Esophagus muscularis mucosa (tissue), 4 donors: ENCODE measurements around the gene PHF23.

Experiments
- CTCF ChIP-seq, 3 experiments: fragments of 200-600 bp in 2 of 3; fragments of 450-650 bp in 1 of 3; sonication (generic) in 2 of 3; IDR thresholded peaks; one replicate each; pipeline ENCODE4 v1.5.1; 2017 to 2019; ENCODE audit warnings: antibody characterized with exemption in 3 of 3, mild to moderate bottlenecking in 2 of 3, moderate library complexity in 1 of 3
- EP300 ChIP-seq: sonication (generic); formaldehyde crosslinking; IDR thresholded peaks from one replicate; pipeline ENCODE4 v1.6.1; 2017; ENCODE audit warnings: antibody characterized with exemption
- POLR2A ChIP-seq: fragments of 450-650 bp; IDR thresholded peaks from one replicate; pipeline ENCODE4 v1.6.1; 2017; ENCODE audit warnings: antibody characterized with exemption, moderate library complexity, mild to moderate bottlenecking, low read depth
- POLR2AphosphoS5 ChIP-seq, 2 donors: sonication (generic); formaldehyde crosslinking; IDR thresholded peaks; one replicate each; pipeline ENCODE4 v1.6.1; 2017; ENCODE audit warnings: antibody characterized with exemption in 2 of 2

GRCh38 chr17:7207120-7208001 is 31.9 kb downstream of the PHF23 start:
- no peak for TF ChIP-seq CTCF (IDR thresholded peaks at IDR 0.05)
- no peak for TF ChIP-seq POLR2A
- TF ChIP-seq POLR2AphosphoS5 (IDR thresholded peaks at IDR 0.05): no peak
- TF ChIP-seq EP300: no peak
